GM21526 (cell line): Measurements from ENCODE around the gene FBXL20.
"Not testable (repeated sequence)": the region's sequence is repeated elsewhere in the genome, so short reads cannot be mapped to it uniquely, and the experiment has no call there.

ENCODE experiments used
- ATAC-seq: cut with Tn5 transposase; IDR thresholded peaks from one replicate; pipeline ENCODE4 v1.9.1; 2021; ENCODE audit warnings: moderate library complexity; ENCODE audit not compliant: unreplicated experiment, low FRiP score

The FBXL20 gene

DNA sequence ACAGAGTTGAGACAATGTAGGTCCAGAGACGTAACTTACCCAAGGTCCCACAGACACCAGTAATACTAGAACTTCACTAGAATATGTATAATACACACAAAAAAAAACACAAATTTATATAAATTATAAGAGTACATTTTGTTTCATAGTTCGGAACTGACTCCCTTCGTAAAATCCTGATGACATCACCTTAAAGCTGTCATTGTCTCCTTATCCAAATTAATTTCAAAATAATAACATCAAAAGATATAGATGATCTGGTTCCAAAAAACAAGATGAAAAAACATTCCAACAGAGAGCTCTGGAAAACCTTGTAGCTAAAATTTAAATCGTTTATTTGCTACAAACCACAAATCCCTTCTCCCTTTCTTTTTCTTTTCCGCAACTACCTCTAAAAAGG, 10.0 kb downstream of the FBXL20 start:
- no peak for ATAC-seq

GRCh38 chr17:39385040-39385439, 16.4 kb downstream of the FBXL20 start:
- no peak for ATAC-seq

DNA sequence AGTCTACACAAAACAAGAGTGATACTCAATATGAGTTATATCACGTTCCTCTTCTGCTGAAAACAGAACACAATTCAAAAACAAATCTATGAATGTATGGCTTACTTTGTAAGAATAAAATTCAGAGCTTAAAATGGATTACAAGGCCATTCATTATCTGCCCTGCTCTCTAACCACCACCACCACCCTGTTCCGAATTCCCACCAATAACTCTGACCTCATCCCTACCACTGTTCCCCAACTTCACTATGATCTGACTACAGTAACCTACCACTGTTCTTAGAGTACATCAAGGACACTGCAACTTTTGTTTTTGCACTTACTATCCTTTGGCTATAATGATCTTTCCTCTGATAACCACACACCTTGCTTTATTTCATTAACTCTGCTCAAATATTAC, 21.3 kb downstream of the FBXL20 start:
- ATAC-seq, result no peak

DNA sequence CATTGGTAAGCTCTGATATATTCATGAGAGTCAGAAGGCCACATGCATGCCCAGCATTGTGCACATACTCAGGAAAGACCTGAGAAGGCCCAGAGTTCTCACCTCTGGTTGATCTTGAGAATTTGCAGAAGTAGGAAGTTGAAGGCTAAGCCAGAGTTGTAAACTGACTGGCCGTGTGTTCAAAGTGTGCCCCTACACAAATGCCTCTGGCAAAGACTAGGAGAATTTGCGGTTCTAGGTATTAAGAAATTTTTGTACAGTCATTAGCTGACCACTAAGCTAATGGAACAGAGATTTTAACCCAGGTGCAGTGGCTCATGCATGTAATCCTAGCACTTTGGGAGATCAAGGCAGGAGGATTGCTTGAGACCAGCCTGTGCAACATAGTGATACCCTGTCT, 25.0 kb downstream of the FBXL20 start:
- no peak for ATAC-seq

DNA sequence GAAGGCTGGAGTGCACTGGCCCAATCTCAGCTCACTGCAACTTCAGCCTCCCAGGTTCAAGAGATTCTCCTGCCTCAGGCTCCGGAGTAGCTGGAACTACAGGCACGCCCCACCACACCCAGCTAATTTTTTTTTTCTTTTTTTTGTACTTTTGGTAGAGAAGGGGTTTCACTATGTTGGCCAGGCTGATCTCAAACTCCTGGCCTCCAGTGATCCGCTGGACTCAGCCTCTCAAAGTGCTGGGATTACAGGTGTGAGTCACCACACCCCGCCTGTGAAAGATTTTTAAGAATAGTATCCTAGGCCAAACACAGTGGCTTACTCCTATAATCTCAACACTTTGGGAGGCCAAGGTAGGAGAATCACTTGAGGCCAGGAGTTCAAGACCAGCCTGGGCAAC, 33.6 kb downstream of the FBXL20 start:
- not testable (repeated sequence) for ATAC-seq

- ATAC-seq, result no peak
These were observed 35.6 kb downstream of the FBXL20 start for GRCh38 chr17:39365872-39366271.

DNA sequence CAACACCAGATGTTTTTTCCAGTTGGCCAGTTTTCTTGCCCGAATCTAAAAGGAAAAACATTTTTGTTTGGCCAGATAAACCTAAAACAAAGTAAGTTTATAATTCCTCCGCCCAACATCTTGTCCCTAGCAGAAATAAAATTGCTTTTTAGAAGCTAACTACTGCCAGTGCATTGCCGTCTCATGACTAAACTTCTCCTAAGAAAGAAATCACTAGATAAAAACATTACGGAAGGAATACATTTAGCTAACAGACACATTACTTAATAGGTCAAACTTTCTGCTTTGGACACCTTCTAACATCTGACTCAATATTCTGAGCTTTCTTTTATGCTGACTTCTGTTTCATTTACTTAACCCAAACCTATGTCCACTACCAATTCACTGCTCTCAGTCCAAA, 36.2 kb downstream of the FBXL20 start:
- no peak for ATAC-seq

GRCh38 chr17:39364236-39365025, 37.0 kb downstream of the FBXL20 start:
- ATAC-seq, result no peak

- ATAC-seq, result no peak
These were observed 40.4 kb downstream of the FBXL20 start for GRCh38 chr17:39361064-39361463.

- ATAC-seq, result no peak
These were observed 40.9 kb downstream of the FBXL20 start for GRCh38 chr17:39360537-39360936.

- ATAC-seq, result no peak
These were observed 41.4 kb downstream of the FBXL20 start for GRCh38 chr17:39359994-39360393.

DNA sequence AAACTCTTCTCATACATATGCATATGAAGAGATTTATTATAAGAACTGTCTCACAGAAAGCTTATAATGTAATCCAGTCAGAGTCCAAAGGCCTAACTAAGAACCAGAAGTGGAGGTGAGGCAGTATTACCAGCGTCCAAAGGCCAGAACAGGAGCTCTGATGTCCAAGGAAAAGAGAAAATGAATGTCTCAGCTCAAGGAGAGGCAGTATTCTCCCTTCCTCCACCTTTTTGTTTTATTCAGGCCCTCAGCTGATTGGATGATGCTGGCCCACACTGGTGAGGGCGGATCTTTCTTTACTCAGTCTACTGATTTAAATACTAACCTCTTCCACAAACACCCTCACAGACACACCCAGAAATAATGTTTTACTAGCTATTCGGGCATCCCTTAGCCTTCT, 43.4 kb downstream of the FBXL20 start:
- ATAC-seq, result no peak

- ATAC-seq, result no peak
These were observed 43.9 kb downstream of the FBXL20 start for GRCh38 chr17:39357488-39357887.

DNA sequence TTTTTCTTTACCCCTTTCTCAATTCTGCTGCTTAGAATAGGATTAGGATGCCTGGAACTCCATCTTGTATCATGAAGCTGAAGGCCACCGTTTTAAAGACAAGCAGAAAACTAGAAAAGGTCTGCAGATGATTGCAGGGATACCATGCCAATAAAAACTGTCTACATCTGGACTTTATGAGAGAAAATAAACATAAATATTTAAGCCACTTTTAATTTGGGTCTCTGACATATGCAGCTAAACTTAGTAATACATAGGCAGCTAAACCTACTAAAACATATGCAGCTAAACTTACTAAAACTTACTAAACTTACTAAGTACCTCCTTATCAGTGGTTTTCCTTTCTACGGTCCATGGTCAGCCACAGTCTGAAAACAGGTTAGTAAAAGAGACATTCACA, 48.4 kb downstream of the FBXL20 start:
- ATAC-seq, result no peak

DNA sequence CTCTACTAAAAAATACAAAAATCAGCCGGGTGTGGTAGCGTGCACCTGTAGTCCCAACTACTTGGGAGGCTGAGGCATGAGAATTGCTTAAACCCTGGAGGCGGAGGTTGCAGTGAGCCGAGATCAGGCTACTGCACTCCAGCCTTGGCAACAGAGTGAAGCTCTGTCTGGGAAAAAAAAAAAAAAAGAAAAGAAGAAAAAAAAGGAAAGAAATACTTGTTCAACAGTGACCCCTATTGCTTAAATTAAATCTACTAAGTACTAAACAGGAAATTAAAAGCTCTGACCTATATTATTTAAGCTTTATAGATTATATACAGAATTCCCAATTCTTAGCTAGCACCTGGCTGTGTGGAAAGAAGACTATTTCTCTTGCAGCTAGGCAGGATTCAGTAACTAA, 48.9 kb downstream of the FBXL20 start:
- ATAC-seq, result no peak

DNA sequence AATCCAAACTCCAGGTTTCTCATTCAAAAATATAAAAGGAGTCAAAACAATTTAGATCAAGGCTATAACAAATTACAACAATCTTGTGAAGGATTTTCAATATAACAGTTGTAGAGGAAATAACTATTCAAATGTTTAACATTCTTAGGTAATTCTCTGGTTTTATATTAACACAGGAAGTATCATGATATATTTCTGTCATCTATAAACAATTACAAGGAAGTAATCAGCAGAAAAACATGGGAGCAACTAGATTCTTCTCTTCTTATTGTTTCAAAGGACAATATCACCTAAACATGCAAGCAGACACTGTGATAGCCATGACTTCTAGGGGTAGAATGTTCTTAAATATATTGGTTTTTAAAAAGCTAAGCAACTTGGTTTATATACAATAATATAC, 49.9 kb downstream of the FBXL20 start:
- ATAC-seq, result no peak

GRCh38 chr17:39349246-39349645, 52.2 kb downstream of the FBXL20 start:
- no peak for ATAC-seq

- ATAC-seq, result not testable (repeated sequence)
These were observed 54.6 kb downstream of the FBXL20 start for GRCh38 chr17:39346863-39347262.

DNA sequence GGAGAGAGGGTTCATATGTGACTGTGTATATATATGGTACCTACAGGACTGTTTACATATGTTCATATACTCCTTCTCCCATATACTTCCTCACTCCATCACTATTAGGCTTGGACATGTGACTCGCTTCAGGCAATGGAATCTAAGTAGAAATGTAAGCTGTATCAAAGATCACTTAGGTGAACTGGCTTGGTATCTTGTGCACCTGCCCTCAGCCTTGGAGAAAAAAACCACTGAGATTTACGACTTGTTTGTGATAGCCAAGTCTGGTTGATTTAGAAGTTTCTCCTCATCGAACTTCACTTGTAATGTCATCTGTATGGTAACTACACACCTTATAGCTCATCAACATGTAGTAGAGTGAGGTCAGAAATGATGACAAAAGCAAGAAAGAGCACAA, 59.9 kb downstream of the FBXL20 start:
- no peak for ATAC-seq

DNA sequence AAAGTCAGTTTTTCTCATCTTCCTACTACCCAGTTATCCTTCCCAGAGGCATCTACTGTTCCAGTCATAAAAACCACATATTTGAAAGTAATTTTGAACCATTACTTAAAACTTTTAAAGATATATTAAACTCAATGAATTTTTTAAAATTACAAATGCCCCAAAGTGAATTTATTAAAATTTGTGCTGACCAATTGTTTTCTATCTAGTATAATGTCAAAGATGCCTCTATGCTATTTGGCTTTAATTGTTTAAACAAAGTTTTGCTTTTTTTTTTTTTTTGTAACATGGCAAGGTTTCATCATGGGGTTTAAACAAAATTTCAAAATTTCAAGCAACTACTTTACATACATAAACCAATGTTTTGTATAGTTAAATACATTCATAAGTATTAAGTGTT, 60.7 kb downstream of the FBXL20 start:
- ATAC-seq, result no peak

GRCh38 chr17:39339272-39339671, 62.2 kb downstream of the FBXL20 start:
- ATAC-seq, result no peak

- not testable (repeated sequence) for ATAC-seq
These were observed 63.8 kb downstream of the FBXL20 start for GRCh38 chr17:39337649-39338048.
